Esophagus mucosa (tissue), 1 donor: ENCODE results near the gene PPP4C. TPM values are rescaled to one million over a fixed set of nuclear protein-coding genes. Genes with fewer than 3 reads are reported as not detected.
A peak's percentile ranks its signal among the peaks of the same experiment; 100 is the strongest.

Source experiments
- ATAC-seq: fragments of 200-7000 bp; cut with Tn5 transposase; one replicate; pipeline ENCODE4 v1.9.1; 2020
- total RNA-seq: library from RNA; stranded (reverse); gene quantifications from one replicate; pipeline ENCODE4 v1.2.4, GENCODE V29; 2023
- donor health status: DM: yes; HTN: yes; CAD: no.

Gene PPP4C
- total RNA-seq, 1 donor from 2014 or later: 112 TPM

DNA sequence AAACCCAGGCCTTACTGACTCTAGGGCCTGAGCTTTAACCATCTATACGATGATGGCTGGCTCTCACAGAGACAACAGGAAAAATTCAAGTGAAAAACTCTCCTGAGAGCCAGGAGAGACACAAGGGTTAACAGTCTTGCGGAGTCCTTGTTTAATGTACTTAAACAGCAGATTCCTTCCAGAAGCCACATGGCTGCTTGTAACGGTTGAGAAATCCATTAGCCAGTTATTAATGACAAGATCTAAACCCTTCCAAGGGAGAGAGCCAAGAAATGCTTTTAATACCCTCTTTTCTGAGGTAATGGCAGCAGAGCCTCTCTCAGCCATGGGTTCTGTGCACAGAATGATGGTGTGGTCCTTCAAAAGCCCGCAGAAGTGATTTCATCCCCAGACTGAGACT, 15.4 kb upstream of the PPP4C start:
- no peak for ATAC-seq

- ATAC-seq: no peak
Measured at GRCh38 chr16:30060836-30061554, 14.8 kb upstream of the PPP4C start.

- no peak for ATAC-seq
Measured at GRCh38 chr16:30063278-30063892, 12.4 kb upstream of the PPP4C start.

- peak; percentile 2 for ATAC-seq
Measured at GRCh38 chr16:30063893-30064728, 11.7 kb upstream of the PPP4C start.

- ATAC-seq: no peak
Measured at GRCh38 chr16:30064729-30065101, 11.1 kb upstream of the PPP4C start.

DNA sequence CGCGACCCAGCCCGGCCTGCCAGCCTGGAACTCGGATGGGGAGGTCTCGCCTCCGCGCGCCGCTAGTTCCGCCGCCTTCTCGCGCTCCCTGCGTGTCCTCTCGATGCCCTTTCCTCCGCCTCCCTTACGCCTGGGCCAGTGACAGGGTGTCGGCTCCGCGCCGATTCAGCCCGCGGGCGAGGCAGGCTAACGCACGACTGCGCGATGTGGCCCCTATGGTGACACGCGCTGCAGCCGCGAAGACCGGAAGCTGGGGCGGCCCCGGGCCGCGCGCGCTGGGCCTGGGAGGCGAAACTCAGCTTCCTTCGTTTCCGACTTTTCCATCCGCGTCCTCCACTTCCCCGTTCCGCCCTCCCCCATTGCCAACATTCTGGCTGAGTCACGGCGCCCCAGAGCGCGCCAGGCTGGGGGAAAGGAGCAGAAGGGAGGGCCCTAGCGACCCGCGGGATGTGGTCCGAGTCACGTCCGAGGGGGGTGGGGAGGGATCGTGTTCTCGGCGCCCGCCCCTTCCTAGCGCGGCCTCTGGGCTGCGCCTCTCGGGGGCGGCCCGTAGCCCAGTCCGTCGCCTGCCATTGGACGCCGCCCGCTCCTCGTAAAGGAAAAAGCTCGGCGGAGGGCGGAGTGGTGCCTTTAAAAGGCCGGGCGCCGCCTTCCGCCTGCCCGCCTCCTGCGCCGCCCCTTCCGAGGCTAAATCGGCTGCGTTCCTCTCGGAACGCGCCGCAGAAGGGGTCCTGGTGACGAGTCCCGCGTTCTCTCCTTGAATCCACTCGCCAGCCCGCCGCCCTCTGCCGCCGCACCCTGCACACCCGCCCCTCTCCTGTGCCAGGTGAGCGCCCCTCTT, 10.5 kb upstream of the PPP4C start, which contains the start of gene ALDOA:
Gene ALDOA, plus strand, starts transcription at position 659 of the 841 bp plus-strand sequence. CDS start 1,138 bp downstream, outside the sequence.
- ATAC-seq: peak; percentile 89

DNA sequence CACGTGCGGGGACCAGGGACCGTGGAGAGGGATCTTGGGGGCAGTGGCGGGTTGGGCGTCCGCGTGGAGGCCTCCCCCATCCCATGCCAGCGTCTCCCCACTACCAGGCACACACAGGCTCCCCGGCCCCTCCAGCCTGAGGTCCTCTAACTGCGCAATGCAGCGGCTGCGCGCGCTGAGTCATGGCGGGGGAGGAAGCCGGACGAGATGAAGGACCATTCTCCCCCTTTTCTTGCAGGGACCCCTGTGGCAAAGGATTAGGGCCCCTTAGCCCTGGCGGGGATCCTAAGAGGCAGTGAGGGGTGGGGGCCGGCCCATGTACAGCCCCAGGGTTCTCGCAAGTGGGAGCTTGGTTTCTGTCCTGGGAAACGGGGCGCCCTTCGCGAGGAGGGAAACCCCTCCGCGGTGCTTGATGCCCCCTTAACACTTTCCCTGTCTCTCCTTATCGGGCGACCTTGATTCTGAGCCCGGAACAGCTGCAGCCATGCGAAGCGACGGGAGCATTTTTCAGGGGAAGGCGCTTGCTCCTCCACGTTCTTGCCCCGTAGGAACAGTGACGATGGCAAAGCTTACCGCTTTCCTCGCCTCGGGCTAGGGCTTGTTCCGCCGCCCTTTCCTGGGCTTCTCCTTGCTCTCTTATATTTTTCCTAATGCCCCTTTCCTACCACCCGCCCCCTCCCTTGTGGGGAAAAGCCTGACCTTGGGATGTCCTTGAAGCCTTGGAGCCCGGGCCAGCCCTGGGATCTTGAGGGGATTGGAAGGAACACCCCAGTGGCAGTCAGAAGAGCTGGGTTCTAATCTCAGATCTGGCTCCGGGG, 9.6 kb upstream of the PPP4C start:
- no peak for ATAC-seq

- ATAC-seq: peak; percentile 5
Measured at GRCh38 chr16:30066761-30067583, 8.8 kb upstream of the PPP4C start.

DNA sequence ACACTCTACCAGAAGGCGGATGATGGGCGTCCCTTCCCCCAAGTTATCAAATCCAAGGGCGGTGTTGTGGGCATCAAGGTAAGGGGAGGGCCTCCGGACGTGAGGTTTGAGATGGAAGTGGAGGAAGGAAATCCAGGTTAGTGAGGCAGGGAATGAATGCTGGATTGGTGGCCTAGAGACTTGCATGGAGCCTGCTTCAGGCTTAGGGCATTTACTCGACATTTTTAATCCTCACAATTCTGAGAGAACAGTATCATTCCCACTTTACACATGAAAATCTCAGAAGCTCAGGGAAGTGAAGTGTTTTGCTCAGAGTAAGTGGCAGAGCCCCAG, 8.2 kb upstream of the PPP4C start:
- ATAC-seq: no peak

DNA sequence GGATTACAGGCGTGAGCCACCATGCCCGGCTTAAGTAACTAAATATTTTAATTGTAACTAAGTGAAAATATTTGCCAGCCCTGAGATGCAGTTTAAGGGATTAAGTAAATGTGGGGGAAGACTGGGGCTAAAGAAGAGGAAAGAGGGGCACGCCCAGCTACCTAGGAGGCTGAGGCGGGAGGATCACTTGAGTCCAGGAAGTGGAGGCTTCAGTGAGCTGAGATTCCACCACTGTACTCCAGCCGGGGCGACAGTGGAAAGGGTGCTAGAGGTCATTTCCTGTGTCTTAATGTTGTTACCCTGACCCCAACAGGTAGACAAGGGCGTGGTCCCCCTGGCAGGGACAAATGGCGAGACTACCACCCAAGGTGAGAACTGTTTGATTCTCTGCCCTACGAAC, 7.5 kb upstream of the PPP4C start:
- ATAC-seq: no peak

- no peak for ATAC-seq
Measured at GRCh38 chr16:30068750-30069610, 6.8 kb upstream of the PPP4C start.

GRCh38 chr16:30069611-30070462, 6.0 kb upstream of the PPP4C start:
- ATAC-seq: no peak

DNA sequence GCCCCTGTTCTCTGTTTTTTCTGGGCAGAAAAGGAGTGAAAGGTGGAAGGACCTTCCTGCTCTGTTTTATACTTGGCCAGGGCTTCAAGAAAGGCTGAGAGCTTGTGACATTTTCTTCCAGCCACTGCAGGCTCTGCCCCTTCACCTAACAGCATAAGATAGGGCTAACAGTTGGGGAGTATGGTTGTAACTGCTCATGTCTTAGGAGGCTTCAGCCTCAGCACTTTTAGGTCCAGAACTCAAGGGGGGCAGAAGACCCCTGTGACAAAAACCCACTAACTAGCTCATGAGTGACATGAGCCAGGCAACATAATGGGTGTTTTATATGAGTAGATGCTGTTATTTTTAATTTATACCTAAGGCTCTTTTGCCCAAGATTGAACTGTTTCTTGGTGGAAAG, 5.3 kb upstream of the PPP4C start:
- no peak for ATAC-seq

- ATAC-seq: peak; percentile 32
Measured at GRCh38 chr16:30076276-30076791, 540 bp downstream of the PPP4C start.

GRCh38 chr16:30077656-30078055, 1.9 kb downstream of the PPP4C start:
- no peak for ATAC-seq

DNA sequence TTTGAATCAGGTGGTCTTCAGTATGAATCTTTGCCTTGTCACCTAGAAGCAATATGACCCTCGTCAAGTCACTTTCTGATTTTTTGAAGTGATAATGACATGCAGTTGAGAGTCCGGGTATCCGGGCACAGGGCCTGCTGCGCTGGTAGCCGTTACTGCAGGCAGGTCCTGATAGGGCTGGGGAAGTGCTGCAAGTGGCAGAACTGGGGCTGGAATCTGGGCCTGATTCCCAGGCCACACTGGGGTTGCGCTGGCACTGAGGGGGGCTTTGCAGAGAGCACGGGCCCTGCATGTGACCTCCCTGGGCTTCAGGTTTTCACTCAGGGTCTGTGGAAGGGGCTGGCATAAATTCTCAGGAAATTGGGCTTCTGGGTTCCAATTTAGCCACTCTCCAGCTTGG, 3.0 kb downstream of the PPP4C start:
- no peak for ATAC-seq

DNA sequence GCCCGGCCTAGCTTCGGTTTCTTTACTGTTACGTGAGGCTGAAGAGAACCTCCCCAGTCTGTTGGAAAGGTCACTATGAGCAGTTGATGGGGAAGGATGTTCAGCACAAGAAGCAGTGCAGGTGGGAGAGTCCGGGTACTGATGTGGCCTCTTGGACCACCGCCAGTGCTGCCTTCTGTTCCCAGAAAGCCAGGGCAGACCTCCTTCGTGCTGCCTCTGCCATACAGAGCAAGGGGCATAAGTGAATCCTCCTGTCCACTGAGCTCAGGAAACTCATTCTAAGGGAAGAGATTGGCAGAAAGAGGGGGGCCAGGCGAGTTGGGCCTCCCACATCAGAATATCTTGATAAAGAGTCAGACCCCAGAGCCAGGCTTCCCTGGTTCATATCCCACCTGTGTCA, 3.7 kb downstream of the PPP4C start:
- ATAC-seq: no peak

GRCh38 chr16:30082545-30083090, 6.8 kb downstream of the PPP4C start:
- ATAC-seq: no peak
